ENCODE results near the gene BORCS8. TPM values are rescaled to one million over a fixed set of nuclear protein-coding genes. Genes with fewer than 3 reads are reported as not detected.
"Not testable (repeated sequence)": the region's sequence is repeated elsewhere in the genome, so short reads cannot be mapped to it uniquely, and the experiment has no call there.

Gene BORCS8
- polyA plus RNA-seq, 1 donor, result 12.0 TPM

DNA sequence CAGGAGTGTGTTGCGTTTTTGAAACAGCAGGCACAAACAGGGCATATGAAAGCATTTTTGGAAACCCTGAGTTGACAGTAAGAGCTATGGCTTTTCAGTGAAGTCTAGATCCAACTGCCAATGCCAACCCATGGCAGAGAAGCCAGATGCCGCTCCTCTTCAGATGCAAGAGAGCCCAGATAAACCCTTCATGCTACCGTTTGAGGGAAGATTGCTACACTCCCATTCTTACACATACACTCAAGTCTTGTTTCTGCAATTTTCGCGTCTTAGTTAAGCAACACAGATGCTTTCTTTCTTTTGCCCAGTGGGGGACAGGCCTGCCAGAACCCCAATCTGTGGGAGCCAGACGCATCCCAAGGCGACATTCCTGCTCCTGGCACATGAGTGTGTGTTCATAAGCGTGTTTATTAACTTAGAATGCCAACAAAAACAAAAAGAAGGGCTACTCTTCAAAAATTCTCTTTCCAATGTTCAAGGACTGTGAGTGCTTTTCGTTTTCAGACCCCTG is 10.4 kb downstream of the BORCS8 start:
- no peak for DNase-seq (ENCODE audit: low read depth)

DNA sequence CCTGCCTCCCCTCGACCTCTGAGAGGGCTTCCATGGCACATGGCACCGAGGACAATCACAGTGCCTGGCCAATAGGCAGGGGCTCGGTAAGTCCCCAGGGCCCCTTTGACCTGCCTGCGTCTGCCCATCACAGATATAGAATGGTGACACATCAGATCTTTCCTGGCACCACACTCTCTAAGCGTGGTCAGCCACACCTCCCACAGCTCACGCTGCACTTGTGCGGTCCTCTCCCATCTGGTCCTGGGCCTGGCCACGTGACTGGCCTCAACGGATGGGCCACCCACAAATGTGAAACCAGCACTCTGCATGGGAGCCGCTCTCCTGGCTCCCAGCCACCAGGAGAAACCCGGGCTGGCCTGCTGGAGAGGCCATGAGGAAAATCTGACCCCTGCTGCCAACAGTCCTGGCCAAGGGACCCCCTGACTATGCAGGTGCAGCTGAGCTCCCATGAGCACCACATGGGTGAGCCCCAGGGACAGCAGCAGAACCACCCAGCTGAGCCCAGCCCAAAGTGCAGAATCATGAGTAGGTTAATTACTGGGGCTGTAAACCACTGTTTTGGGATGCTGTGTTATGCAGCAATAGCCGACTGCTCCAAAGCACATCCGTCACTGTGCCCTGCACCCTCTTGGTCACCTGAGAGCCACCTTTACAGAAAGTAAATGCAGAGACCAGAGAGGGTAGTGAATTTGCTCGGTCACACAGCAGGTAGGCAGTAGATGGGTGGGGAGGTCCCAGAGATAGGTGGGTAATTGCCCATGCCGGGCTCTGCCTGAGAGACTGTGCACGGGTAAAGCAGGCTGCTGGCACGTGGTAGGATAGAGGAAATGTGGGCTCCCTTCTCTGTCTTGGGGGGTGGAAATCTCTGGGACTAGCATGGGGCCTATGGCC is 12.2 kb downstream of the BORCS8 start:
- no peak for DNase-seq (ENCODE audit: low read depth)

DNA sequence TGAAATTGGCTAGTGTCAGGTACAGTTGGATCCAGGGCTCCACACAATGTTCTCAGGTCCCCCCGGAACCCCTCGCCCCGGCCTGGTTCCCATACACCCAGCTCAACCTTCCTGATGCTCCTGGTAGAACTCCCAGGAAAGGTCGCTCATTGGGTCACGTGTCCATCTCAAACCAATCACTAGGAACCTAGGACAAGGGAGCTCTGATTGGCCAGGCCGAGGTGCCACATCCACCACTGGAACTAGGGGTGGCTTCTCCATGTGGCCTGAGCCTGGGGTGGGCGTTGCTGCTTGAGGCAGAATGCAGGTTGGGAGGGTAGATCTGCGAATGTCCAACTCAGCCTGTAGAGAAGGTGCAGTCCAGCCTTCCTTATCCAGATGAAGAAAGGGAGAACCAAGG is 15.0 kb downstream of the BORCS8 start:
- no peak for DNase-seq (ENCODE audit: low read depth)

DNA sequence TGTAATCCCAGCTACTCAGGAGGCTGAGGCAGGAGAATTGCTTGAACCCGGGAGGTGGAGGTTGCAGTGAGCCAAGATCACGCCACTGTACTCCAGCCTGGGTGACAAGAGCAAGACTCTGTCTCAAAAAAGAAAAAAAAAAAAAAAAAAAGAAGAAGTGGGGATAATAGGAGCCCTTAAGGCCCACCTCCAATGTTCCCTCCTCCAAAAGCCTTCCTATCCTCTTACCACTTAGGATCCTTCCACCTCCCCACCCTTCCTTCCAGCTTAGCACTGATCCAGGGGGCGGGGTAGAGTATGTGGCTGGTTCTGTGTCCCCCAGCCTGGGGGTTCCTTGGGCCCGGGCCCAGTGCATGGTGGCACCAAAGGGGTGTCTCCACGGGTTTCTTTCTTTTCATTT is 18.7 kb downstream of the BORCS8 start:
- DNase-seq (ENCODE audit: low read depth), result not testable (repeated sequence)

DNA sequence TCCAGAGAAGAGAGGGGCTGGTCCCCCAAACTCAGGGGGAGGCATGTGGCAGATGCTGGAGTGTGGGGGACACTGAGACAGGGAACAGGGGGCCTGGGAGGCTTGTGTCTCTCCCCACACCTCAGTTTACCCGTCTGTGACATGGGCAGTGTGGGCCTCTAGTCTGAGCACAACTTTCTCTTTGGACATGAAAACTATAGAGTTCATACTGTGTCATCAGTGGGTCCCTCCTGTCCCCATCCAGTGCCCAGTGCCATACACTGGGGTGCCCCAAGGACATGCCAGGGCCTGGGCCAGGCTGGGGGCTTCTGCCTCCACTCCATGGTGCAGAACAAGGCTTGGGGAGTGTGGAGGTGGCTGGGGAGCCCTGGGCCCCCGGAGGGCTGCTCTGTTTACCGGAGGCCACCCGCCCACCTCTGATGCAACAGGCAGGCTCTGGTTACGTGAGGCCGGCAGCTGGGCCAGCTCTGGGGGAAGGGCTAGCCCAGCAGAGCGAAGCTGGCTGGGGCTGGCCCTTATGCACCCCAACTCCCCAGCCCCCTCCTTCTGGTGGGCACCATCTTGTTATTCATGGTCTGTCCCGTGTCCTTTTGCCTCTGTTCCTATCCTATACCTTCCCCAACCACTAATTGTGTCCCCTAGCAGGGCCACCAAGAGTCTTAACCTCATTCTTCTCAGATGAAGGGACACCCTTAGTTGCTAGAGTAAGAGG is 20.0 kb downstream of the BORCS8 start:
- no peak for DNase-seq (ENCODE audit: low read depth)

DNA sequence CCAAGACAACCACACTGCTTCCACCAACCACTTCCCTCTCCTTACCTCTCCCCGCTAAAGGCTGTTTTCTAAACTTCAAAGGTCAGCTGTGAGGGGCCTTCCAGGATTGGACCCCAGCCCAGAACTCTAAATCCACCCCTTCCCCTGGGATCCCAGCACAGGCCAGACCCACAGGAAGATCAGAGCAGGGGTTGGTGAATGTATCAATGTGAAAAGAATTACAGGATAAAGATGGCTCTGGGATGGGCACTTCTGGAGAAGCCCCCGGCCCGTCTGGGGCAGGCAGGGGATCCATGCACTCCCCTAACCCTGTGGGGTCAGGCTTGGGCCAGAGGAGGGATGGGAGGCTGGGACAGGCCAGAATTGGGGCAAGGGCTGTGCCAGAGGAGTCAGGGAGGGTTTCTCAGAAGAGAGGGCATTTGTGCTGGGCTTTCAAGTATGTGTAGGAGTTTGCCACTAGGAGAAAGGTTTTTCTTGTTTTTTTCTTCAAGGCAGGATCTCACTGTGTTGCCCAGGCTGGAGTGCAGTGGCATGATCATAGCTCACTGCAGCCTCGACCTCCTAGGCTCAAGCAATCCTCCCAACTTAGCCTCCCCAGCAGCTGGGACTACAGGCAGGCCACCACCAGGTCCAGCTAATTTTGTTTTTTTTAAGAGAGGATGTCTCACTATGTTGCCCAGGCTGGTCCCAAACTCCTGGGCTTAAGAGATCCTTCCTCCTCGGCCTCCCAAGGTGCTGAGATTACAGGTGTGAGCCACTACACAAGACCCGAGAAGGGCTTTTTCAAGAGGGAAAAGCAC is 20.9 kb downstream of the BORCS8 start:
- DNase-seq (ENCODE audit: low read depth), result no peak

DNA sequence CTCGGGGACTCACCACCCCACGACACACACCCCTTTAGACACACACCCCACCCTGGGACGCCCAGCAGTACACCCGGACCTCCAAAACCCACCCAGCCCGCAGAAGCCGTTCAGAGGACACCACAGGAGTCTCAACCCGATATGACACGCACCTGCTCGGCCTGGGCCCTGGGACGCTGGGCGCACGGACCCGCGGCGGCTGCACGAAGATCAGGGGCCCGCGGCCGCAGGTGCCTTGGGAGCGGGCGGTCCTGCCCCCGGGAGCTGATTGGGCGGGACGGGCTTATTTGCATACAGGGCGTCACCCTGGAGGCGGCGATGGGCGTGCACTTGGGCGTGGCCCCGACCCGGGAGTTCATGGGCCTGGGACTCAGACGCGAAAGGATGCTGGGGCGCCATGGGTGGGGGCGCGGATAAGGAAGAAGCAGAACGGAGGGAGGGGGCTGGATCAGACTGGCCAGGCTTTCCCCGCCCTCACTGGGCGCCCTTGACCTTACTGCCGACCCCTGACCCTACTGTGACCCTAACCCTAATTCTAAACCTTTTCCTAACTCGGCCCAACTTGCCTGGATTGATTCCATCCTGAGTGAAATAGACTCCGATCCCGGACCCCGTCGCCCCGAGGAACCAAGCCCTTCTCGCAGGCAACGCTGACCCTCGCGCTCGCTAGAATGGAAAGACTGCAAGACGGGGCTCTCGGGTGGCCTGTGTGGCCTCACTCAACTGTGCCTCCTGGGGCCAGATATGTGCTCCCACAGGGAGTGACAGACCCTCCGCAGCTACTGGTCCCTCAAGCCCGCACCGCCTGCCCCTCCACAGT is 21.7 kb downstream of the BORCS8 start, which contains the start of gene MEF2B:
Gene MEF2B (minus strand): TSS at position 211 of the 820 bp plus-strand sequence. CDS start 19,528 bp downstream, outside the sequence.
- DNase-seq (ENCODE audit: low read depth), result no peak

DNA sequence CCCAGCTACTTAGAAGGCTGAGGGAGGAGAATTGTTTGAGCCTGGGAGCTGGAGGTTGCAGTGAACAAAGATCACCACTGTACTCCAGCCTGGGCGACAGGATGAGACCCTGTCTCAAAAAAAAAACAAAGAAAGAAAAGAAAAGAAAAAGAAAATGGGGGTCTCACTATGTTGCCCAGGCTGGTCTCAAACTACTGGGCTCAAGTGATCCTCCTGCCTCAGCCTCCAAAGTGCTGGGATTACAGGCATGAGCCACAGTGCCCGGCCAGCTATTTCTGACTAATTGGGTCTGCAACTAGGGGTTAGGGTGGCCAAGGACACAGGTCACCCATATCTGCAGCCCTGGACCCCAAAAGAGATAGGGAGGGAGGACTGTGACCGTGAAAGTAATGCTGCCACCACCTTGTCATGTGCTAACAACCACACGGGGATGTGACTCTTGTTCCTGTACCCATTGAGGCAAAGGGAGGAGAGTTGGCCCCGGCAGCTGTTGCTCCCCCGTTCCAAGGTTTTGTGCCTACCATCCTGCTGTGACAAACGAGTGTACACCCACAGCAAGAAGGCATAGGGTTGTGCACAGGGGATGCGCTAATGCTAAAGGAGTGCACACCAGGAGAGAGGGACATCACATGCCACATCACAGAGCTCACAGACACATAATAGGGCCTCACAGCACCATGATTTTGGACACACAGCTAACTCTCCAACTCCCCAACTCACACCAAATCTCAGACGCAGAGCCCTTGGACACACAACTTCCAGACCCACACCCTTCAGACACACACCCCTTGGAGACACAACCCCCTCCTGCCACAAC is 22.5 kb downstream of the BORCS8 start:
- no peak for DNase-seq (ENCODE audit: low read depth)

DNA sequence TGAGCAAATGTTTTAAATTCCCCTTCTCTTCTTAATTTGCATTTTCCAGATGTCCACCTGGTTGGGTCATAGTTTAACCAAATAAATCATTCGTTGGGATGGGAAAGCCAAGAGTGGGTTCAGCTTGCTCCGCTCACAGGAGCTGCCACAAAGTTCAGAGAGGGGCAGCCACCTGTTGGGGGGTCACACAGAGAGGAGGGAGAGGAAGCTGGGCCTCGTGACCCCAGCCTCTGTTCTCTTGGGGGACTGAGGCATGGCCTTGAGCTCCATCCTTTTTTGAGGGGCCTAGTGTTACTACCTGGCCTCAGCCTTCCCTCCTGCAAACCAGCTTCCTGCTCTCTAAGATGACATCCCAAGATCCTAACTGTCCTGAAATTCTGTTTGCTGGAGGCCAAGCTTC is 24.3 kb downstream of the BORCS8 start:
- DNase-seq (ENCODE audit: low read depth), result no peak

DNA sequence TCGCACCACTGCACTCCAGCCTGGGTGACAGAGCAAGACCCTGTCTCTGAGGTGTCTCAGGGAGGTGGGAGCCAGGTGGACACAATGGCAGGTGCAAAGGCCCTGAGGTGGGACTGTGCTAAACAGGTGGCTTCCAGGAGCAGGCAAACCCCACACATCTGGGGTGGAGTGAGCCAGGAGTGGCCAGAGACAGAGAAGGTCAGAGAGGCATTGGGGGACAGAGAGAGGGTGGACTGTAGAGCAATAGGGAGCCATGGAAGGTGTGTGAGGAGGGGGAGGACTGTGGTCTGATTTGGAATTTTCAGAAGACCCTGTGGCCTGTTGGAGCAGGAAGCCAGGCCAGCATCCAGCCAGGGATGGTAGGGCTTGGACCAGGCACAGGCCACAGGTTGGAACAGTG is 26.6 kb downstream of the BORCS8 start:
- DNase-seq (ENCODE audit: low read depth), result no peak

DNA sequence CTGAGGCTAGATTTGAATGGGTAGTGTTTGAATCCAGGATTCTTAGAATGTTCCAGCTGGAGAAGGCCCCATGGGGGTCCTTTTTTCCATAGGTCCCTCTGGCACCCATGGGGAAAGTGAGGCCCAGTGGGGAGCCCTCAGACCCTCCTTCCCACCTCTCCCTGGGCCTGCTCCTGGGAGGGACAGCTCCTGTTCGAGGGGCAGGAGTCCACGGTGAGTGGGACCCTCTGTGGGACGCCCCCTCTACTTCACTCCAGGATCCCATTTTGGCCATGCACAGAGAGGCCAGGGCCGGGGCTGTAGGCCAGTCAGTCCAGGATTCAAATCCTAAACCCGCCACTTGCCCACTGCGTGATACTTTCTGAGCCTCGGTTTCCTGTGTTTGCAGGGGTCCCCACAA is 29.5 kb downstream of the BORCS8 start:
- no peak for DNase-seq (ENCODE audit: low read depth)

DNA sequence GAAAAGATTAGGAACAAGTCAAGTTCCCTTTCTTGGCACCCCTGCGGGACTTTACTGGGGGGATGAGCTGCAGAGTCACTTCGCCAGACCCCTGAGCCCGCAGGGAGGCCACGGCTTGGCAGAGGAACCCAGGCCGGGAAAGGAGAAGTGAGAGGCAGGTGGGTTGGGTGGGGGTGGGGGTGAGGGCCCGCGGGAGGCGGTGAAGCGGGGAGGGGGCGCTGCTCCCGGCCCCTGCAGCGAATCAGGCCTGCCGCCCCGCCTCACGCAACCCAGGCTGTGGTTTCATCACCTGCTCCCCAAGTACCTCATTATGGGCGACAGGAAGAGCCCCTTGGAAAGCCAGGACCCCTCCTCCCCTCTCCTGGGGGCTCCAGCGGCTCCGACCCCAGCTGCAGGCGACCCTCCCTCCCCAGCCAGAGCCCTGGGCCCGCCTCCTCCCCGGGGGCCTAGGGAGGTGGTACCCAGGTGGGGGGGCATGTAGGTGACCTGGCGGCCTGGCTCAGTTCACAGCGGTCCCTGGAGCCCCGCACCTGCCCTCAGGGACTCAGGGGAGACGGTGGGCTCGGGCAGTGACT is 31.4 kb downstream of the BORCS8 start:
- DNase-seq (ENCODE audit: low read depth), result no peak

DNA sequence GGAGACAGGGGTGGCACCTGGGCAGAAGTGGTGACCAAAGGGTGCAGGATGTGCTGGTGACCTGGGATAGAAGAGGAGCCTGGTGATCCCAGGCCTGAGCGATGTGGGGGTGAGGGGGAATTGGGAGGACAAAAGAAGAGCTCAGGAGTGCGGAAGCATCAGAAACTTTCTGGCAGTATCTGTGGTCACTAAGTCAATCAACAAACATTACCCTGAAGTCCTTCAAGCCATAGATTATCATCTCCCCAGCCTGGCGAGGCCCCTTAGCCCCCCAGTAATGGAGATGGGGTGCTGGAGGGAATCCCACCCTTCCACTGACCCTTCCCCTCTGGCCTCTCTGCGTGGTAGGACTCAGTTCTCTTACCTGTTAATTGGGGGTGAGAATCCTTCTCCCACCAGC is 32.4 kb downstream of the BORCS8 start:
- no peak for DNase-seq (ENCODE audit: low read depth)

DNA sequence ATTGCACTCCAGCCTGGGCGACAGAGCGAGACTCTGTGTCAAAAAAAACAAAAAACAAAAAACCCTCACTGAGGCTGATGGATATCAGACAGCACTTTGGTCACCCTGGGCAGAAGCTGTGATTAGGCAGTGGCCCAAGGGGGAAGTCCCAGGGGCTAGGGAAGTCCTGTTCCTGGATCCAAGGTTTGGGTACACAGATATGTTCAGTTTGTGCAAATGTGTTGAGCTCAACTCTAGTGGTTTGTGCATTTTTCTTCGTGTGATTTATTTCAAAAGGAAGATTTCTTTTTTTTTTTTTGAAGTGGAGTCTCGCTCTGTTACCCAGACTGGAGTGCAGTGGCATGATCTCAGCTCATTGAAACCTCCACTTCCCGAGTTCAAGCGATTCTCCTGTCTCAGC is 34.1 kb downstream of the BORCS8 start:
- DNase-seq (ENCODE audit: low read depth), result no peak

DNA sequence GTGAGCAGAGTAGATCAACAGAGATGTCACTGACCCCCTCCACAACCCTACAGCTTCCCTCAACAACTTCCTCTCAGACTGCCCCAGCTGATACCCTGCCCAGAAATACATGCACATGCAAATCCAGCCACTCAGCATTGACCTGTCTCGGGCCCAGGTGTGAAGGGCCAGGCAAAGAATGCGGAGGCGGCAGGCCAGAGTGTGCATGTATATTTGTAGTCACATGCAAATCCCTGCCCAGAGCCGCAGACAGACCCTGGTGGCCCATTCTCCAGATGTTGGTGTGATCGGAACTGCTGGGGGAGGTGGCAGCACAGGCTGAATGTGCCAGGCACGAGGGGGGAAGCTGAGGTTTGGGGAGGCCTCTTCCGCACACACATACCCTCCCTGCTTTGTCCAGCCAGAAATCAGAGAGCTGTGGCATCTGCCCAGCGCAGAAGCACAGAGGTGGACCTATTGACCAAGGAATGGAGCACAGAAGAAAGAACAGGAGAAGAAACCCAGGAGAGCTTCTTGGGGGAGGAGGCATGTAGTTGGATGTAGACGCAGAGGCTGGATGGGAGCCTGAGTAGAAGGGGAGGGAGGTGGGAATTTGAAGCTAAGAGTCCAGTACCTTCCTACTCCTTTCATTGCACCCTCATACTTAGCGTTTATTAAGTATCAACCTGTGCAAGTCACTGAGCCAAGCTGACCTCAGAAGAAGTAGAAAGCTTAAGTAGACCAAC is 36.3 kb downstream of the BORCS8 start:
- DNase-seq (ENCODE audit: low read depth), result no peak

DNA sequence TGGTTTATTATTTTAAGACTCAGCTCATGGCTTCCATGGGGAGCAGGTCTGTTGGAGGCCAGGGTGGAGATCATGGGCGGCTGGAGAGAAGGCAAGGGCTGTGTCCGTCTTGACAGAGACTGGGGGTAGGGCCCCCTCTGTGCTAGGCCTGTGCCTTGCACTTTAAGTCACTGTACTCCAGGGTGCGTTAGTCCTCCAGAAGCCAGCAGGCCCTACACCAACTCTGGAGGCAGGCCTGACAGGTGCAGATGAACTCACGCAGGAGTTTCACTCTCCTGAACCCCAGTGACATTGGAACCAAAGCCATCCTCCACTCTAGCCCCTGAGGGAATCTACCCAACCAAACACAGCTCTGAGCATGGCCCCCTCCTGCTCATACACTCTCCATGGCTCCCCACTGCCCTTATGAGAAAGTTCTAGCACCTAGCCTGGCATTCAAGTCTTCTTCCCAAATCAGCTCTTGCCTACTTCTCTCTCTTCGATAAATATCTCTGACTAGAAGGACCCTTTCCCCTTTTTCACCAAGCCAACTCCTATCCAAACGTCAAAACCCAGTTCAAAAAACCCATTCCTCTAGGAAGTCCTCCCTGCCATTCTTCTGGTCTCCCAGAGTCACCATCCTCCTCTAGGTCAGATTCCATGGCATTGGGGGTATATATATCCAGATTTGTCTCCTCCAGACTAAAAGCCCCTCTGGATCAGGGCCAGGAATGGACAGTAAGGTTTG is 37.0 kb downstream of the BORCS8 start:
- no peak for DNase-seq (ENCODE audit: low read depth)

DNA sequence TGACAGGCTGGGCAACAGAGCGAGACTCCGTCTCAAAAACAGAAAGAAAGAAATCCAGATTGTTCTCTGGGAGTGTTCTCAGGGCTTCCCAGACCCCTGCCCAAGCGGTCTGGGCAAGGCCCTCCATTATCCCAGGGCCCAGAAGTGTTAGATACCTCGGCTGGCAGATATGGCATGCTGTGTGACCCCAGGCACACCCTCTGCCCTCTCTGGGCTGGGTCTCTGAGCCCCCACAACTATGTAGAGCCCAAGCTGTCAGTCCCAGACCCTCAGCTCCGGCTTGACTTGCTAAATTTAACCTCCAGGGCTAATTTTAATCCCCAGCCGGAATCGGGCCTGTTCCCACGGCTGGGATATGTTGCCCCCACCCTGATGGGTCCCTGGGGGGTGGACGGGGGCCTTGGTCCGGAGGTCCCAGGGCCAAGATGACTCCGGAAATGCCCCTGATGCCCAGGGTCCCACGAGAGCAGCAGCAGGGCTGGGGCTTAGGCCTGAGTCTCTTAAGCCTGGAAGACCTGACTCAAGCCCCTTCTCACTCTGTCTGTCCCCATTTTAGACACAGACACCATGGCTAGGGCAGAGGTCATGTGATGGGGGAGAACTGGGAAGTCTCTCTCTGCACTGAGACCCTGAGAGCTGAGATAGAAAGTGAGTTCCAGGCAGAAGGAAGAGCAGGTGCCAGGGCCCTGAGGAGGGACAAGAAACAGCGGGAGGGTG is 39.1 kb downstream of the BORCS8 start:
- DNase-seq (ENCODE audit: low read depth), result no peak

DNA sequence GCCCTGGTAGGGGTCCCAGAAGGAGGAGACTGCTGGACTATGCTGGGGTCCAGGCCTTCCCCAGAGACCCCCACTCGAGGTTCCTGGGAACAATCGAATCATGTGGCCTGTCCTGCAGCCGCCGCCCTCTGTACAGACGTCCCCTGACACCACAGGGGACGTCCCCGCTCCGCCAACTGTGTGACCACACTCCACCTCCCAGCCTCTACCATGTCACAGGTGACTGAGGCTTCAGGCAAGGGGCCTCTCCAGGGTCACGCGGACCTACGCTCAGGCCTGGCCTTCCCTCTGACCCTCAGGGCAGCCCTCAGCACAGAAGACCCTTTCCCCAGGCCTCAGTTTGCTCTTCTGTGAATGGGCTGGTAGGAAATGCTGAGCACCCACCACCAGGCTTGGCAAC is 40.5 kb downstream of the BORCS8 start:
- DNase-seq (ENCODE audit: low read depth), result no peak

Measured in forelimb muscle (tissue), 1 donor.